ENCODE measurements around the gene USP43.
"Not testable (repeated sequence)": the region's sequence is repeated elsewhere in the genome, so short reads cannot be mapped to it uniquely, and the experiment has no call there.

The USP43 gene

GRCh38 chr17:9661027-9661426 lies 15.7 kb downstream of the USP43 start:
- DNase-seq: no peak

- not testable (repeated sequence) for DNase-seq
These were observed 18.2 kb downstream of the USP43 start for GRCh38 chr17:9663511-9663910.

GRCh38 chr17:9666461-9667050 lies 21.2 kb downstream of the USP43 start:
- DNase-seq: no peak

GRCh38 chr17:9668517-9668916 lies 23.2 kb downstream of the USP43 start:
- no peak for DNase-seq

GRCh38 chr17:9669551-9670008 lies 24.3 kb downstream of the USP43 start:
- DNase-seq: no peak

- no peak for DNase-seq
These were observed 25.3 kb downstream of the USP43 start for GRCh38 chr17:9670596-9670995.

GRCh38 chr17:9671559-9671958 lies 26.2 kb downstream of the USP43 start:
- no peak for DNase-seq

GRCh38 chr17:9672266-9672665 lies 26.9 kb downstream of the USP43 start:
- no peak for DNase-seq

GRCh38 chr17:9672691-9673090 lies 27.4 kb downstream of the USP43 start:
- no peak for DNase-seq

GRCh38 chr17:9676084-9676483 lies 30.8 kb downstream of the USP43 start:
- DNase-seq: no peak

- peak in 1 of 2 donors; percentile 1 for DNase-seq
These were observed 31.5 kb downstream of the USP43 start for GRCh38 chr17:9676820-9677310.

- no peak for DNase-seq
These were observed 32.1 kb downstream of the USP43 start for GRCh38 chr17:9677411-9677810.

- DNase-seq: no peak
These were observed 32.6 kb downstream of the USP43 start for GRCh38 chr17:9677896-9678295.

- DNase-seq: no peak
These were observed 39.8 kb downstream of the USP43 start for GRCh38 chr17:9684955-9685621.

- no peak for DNase-seq
These were observed 48.4 kb downstream of the USP43 start for GRCh38 chr17:9693755-9694154.

GRCh38 chr17:9696279-9697044 lies 51.1 kb downstream of the USP43 start:
- no peak for DNase-seq

GRCh38 chr17:9700136-9700535 lies 54.8 kb downstream of the USP43 start:
- DNase-seq: no peak

- no peak for DNase-seq
These were observed 55.6 kb downstream of the USP43 start for GRCh38 chr17:9700754-9701476.

GRCh38 chr17:9702482-9702881 lies 57.2 kb downstream of the USP43 start:
- no peak for DNase-seq

GRCh38 chr17:9702914-9703780 lies 57.8 kb downstream of the USP43 start:
- no peak for DNase-seq

- no peak for DNase-seq
These were observed 58.4 kb downstream of the USP43 start for GRCh38 chr17:9703781-9704082.

- no peak for DNase-seq
These were observed 60.4 kb downstream of the USP43 start for GRCh38 chr17:9705745-9706144.
